RWPE2 (cell line): ENCODE results near the gene CMSS1.
A peak's percentile ranks its signal among the peaks of the same experiment; 100 is the strongest.

ENCODE experiments used
- ATAC-seq: fragments of 200-7000 bp; cut with Tn5 transposase; 3 replicates; pipeline ENCODE4 v1.9.1; 2021; ENCODE audit warnings: low read depth
- DNase-seq: peaks from one replicate; pipeline ENCODE4 v3.0.0-alpha.2; 2020; ENCODE audit warnings: low spot score
- H3K27ac ChIP-seq: fragments of 450-650 bp; 2 replicates; pipeline ENCODE4 v1.5.1; 2017; ENCODE audit warnings: mild to moderate bottlenecking; ENCODE audit not compliant: poor library complexity, severe bottlenecking
- H3K27me3 ChIP-seq: fragments of 250-450 bp; sonication (Bioruptor Pico); 2 replicates; pipeline ENCODE4 v1.5.1; 2021; ENCODE audit warnings: mild to moderate bottlenecking, moderate library complexity; ENCODE audit not compliant: insufficient read depth, poor library complexity, severe bottlenecking
- H3K36me3 ChIP-seq: fragments of 250-450 bp; sonication (Bioruptor Pico); 2 replicates; pipeline ENCODE4 v1.5.1; 2020; ENCODE audit warnings: low read depth, mild to moderate bottlenecking, moderate library complexity
- H3K4me1 ChIP-seq: fragments of 250-450 bp; sonication (Bioruptor Pico); 2 replicates; pipeline ENCODE4 v1.5.1; 2021; ENCODE audit warnings: mild to moderate bottlenecking, moderate library complexity; ENCODE audit not compliant: insufficient read depth, poor library complexity, severe bottlenecking
- H3K4me3 ChIP-seq: fragments of 250-450 bp; sonication (Bioruptor Pico); 2 replicates; pipeline ENCODE4 v1.5.1; 2021; ENCODE audit warnings: mild to moderate bottlenecking, moderate library complexity; ENCODE audit not compliant: severe bottlenecking
- H3K9me3 ChIP-seq: fragments of 250-450 bp; sonication (Bioruptor Pico); 2 replicates; pipeline ENCODE4 v1.5.1; 2021; ENCODE audit warnings: mild to moderate bottlenecking, moderate library complexity; ENCODE audit not compliant: severe bottlenecking
- CTCF ChIP-seq: fragments of 450-650 bp; IDR thresholded peaks from one replicate; pipeline ENCODE4 v1.5.1; 2017; ENCODE audit warnings: mild to moderate bottlenecking, moderate library complexity; ENCODE audit not compliant: poor library complexity, severe bottlenecking

The CMSS1 gene

GRCh38 chr3:100001083-100001482 lies 183.4 kb downstream of the CMSS1 start:
- no peak for ATAC-seq
- Histone ChIP-seq H3K4me3 (no peak overlapping the region), H3K27me3 (no peaks in the 10 kb centered on the region), H3K27ac (peak overlapping the region; percentile 94), H3K36me3 (no peaks in the 10 kb centered on the region), H3K4me1 (peaks cover 39% of the 10 kb centered on the region), H3K9me3 (no peaks in the 10 kb centered on the region)
- no peak for TF ChIP-seq CTCF
- DNase-seq: no peak

- no peaks in the 10 kb centered on the region for H3K36me3 ChIP-seq
- peak overlapping the region; percentile 94 for H3K27ac ChIP-seq
Observed at GRCh38 chr3:100001526-100002270, 184.0 kb downstream of the CMSS1 start.

GRCh38 chr3:100002599-100003350 lies 185.1 kb downstream of the CMSS1 start:
- peak overlapping the region; percentile 94 for H3K27ac ChIP-seq
- ATAC-seq (peak; percentile 95), DNase-seq (peak; percentile 78)
- no peaks in the 10 kb centered on the region for H3K9me3 ChIP-seq
- no peaks in the 10 kb centered on the region for H3K27me3 ChIP-seq
- peaks cover 47% of the 10 kb centered on the region for H3K4me1 ChIP-seq
- H3K4me3 ChIP-seq: no peak overlapping the region
- no peaks in the 10 kb centered on the region for H3K36me3 ChIP-seq
- TF ChIP-seq CTCF: no peak

More at GRCh38 chr3:100001526-100002270, 184.0 kb downstream of the CMSS1 start:
- DNase-seq: no peak
- Histone ChIP-seq H3K4me1 (peaks cover 45% of the 10 kb centered on the region), H3K27me3 (no peaks in the 10 kb centered on the region), H3K9me3 (no peaks in the 10 kb centered on the region), H3K4me3 (no peak overlapping the region)
- TF ChIP-seq CTCF: no peak
- ATAC-seq: peak; percentile 53

GRCh38 chr3:100003609-100004503 lies 186.2 kb downstream of the CMSS1 start:
- ATAC-seq (no peak), DNase-seq (no peak)
- Histone ChIP-seq H3K9me3 (no peaks in the 10 kb centered on the region), H3K4me3 (no peak overlapping the region), H3K27ac (peak overlapping the region; percentile 94), H3K36me3 (no peaks in the 10 kb centered on the region), H3K27me3 (no peaks in the 10 kb centered on the region), H3K4me1 (peaks cover 47% of the 10 kb centered on the region)
- TF ChIP-seq CTCF: no peak
